ENCODE results near the gene NCAN.

Gene NCAN

GRCh38 chr19:19297759-19298158 is 86.0 kb downstream of the NCAN start:
- DNase-seq, result no peak

DNA sequence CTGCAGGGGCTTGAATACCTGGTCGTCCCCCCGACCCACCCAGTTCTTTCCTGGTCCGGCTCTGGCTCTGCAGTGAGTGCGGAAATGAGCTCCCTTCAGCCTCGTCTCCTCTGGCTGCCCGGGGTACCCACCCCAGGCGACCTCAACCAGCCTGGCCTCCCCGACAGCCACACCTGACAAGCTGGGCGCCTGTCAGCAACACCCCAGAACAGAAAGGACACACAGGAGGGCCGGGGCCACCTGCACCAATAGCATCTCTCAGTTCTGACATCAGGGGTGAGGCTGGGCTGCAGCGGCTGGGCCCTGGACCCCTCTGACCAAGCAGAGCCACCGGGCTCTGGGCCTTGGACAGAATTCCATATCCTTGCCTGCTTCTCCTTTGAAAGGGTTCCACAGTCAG is 88.9 kb downstream of the NCAN start:
- no peak for DNase-seq
